Activated CD4-positive, alpha-beta T cell treated with anti-CD3 and anti-CD28 coated beads, Interleukin-2, Interleukin-6, amounts not matched to agents 100 ng/mL and 50 ng/mL, durations not matched to agents 16 hours and 8 hours (primary cell): Measurements from ENCODE around the gene BCLAF1.
"Not testable (repeated sequence)": the region's sequence is repeated elsewhere in the genome, so short reads cannot be mapped to it uniquely, and the experiment has no call there.

Experiments used
- DNase-seq: peaks from one replicate; pipeline ENCODE4 v3.0.0-alpha.2; 2020

Gene BCLAF1

DNA sequence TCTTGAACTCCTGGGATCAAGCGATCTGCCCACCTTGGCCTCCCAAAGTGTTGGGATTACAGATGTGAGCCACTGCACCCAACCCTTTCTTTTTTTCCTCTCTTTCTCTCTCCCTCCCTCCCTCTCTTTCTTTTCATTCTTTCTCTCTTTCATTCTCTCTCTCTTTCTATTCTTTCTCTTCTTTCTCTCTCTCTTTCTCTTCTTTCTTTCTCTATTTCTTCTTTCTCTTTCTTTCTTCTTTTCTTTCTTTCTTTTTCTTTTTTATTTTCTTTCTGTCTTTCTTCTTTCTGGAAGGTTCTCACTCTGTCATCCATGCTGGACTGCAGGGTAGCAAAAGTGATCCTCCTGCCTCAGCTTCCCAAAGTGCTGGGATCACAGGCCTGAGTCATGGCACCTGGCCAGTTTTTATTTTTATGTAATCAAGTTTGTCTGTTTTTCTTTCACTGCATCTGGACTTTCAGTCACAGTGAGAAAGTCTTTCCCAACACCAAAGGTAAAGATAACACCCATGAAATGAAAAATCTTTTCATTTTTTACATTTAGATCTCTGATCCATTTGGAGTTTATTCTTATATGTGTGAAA is 20.2 kb upstream of the BCLAF1 start:
- no peak for DNase-seq

DNA sequence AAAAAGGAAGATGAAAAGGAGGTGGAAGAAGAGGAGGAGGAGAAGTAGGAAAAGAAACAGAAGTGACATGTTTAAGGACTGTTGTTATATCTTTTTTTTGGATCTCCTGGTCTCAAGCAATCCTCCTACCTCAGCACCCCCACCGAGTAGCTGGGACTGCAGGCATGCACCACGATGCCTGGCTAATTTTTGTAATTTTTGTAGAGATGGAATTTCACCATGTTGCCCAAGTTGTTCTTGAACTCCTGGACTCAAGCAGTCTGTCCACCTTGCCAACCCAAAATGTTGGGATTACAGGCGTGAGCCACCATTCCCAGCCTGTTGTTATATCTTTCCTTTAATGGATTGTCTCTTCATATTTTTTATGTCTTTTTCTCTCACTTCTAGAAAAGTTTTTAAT is 19.5 kb upstream of the BCLAF1 start:
- DNase-seq: no peak

DNA sequence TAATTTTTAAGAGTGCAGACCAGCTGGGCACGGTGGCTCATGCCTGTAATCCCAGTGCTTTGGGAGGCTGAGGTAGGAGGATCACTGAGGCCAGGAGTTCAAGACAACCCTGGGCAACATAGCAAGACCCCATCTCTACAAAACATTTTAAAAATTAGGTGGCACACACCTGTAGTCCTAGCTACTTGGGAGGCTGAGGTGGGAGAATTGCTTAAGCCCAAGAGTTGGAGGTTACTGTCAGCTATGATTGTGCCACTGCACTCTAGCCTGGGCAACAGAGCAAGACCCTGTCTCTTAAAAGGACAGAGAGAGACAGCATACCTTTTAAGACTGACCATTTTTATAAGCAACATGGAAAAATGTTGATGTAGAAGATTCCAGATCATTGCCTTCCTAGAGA is 18.8 kb upstream of the BCLAF1 start:
- not testable (repeated sequence) for DNase-seq

DNA sequence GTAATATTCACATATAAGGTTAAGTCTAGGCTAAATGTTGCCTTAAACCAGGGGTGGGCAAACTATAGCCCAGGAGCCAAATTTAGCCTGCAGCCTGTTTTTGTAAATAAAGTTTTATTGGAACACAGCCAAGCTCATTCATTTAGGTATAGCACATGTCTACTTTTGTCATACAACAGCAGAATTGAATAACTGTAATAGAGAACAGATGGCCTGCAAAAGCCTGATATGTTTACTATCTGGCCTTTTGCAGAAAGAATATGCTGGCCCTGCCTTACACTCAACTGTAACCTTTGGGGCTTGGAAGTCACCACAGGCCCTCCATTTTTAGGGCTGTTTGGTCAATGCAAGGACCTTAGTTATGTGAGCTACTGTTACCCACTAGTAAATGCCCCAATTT is 17.7 kb upstream of the BCLAF1 start:
- no peak for DNase-seq

DNA sequence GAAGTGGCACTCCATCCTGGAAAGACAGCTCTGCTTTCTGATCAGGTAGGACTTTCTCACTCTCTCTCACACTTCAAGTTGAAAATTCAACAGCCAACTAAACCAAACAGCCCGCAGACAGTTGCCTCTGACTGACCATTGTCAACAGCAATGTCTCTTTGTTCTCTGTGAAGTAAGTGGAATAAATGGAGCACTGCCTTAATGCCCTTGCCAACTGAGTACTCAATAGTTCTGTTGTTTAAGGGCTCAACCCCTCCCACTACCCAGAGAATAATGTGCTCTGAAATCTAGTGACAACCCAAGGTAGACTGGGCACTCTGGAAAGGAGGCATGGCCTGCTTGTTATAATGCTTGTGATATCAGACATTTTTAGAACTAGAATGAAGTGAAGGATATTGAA is 16.8 kb upstream of the BCLAF1 start:
- DNase-seq: no peak

DNA sequence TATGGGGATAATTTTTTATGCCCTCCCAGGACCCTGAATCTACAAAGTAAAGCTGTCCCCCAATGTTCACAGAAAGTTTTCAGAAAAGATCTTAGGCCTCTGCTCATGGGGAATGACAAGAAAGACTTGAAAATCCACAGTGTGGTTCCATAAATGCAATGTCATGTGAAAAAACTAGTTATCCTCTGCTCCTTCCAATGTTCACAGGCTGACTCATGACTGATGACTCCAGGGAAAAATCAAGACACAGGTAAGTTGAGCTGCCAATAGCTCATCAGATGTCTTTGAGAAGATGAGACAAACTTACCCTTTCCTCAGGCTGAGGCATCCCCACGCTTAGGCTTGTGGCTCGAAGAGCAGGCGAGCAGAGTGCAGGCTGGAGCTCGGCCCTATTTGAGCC is 14.8 kb upstream of the BCLAF1 start:
- no peak for DNase-seq

DNA sequence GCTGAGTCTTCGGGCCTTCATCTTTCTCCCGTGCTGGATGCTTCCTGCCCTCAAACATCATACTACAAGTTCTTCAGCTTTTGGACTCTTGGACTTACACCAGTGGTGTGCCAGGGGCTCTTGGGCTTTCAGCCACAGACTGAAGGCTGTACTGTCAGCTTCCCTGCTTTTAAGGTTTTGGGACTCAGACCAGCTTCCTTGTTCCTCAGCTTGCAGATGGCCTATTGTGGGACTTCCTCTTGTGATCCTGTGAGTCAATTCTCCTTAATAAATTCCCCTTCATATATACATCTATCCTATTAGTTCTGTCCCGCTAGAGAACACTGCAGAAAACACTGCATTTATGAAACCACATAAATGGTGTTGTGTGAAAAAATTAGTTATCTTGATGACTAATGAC is 13.9 kb upstream of the BCLAF1 start:
- no peak for DNase-seq

DNA sequence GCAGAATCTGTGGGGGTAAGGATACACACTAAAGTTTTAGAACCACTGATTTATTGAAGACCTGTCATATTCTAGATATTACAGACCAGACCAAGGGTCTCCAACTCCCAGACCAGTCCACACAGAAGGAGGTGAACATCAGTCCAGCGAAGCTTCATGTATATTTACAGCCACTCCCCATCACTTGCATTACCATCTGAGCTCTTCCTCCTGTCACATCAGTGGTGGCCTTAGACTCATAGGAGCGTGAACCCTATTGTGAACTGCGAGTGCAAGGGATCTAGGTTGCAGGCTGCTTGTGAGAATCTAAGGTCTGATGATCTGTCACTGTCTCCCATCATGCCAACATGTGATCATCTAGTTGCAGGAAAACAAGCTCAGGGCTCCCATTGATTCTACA is 5.0 kb upstream of the BCLAF1 start:
- DNase-seq: no peak

DNA sequence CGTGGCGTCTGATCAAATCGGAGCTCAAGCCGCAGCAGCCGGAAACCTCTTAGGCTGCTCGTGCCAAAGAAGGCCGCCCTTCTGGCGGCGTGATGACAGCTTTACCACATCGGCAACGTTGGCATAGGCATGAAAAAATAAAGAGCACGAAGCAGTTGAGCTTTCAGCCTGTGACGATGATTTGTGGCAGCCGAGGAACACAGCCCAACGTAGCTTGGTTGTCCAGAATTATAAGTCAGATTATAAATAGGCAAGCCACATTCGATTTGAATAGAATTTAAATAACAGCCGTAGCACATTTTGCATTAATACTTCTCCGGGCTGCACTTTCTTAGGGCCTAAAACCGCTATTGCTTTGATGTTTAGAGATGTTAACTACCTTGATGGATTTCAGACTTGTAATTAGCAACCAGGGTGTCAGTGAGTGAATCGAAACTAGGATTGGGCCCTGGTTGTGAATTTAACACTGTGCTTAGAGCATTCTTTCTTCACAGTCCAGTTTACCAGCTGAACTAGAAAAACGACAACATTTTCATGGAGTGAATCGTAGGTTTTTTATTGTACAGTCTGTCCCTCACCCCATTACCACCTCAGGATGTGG is 864 bp upstream of the BCLAF1 start:
- DNase-seq: peak; percentile 84

DNA sequence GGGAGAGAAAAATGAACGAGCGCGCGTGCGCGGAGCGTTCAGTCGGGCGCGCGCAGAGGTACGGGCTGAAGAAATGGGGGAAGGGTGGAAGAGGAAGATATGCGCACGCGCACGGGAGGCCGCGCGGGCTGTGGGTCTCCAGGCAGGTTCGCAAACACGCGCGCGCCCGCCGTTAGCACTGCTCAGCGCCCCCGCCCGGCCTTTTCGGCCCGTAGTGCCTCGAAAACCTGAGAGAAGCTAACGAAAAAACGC is 393 bp downstream of the BCLAF1 start:
- peak; percentile 95 for DNase-seq

DNA sequence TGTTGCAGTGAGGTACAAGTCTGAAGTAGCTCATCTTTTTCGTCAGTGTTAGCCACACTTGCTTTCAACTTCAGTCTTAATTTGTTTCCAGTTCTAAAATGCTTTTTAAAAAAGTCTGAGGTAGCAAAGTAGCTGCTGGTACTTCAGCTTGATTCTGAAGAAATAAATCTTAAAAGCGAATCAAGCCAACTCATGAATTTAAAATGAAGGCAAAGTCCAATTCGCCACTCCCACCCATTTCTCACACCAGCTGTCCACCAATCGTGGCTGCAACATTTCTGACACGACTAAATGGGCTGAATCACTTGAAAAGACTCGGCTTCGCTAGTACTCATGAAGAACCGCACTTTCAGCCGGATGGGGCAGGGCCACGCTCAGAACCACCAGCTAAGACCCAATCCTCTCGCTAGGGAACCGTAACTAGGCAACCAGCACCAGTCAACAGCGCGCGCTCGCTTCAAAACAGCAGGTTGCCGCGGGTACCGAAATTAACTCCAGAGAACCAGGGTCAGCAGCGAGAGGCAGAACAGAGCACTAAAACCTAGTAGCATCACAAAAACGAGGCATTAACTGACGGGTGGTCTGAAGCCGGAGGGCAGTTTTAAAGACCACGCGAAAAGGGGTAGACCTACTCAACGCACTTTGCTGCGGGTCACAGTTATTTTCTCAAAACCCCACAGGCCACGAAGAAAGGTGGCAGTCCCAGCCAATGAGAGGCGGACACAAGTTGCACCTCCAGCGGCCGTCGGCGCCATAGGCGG is 900 bp downstream of the BCLAF1 start:
- DNase-seq: peak; percentile 90

DNA sequence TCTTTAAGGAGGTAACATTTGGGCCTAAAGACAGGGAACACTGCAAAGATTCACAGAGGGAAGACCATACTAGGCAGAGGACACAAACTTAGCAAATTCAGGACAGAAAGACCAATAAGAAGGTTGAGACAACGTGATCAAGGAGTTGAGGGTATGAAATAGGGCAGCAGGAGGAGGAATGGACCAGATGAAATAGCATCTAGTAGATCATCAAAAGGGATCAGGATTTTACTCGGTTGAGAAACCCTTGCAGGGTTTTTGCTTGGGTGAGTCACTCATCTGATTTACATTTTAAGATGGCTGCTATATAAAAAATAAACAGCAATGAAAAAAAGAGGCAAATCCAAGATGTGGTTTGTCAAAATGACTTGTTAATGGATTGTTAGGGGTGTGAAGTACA is 4.7 kb downstream of the BCLAF1 start:
- peak; percentile 26 for DNase-seq

DNA sequence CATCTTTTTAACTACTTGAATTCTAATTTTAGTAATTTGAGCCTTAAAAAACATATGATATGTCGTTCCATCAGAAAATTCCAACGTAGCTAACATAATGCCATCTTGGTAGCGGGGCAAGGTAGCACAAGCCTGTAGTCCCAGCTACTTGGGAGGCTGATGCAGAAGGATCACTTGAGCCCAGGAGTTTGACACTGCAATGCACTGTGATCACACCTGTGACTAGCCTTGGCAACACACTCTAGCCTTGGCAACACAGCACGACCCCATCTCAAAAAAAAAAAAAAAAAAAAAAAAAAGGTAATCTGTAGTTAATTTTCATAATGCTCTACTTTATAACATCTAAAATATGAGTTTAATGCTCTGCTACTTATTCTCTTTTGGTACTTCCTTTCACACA is 6.7 kb downstream of the BCLAF1 start:
- DNase-seq: no peak

DNA sequence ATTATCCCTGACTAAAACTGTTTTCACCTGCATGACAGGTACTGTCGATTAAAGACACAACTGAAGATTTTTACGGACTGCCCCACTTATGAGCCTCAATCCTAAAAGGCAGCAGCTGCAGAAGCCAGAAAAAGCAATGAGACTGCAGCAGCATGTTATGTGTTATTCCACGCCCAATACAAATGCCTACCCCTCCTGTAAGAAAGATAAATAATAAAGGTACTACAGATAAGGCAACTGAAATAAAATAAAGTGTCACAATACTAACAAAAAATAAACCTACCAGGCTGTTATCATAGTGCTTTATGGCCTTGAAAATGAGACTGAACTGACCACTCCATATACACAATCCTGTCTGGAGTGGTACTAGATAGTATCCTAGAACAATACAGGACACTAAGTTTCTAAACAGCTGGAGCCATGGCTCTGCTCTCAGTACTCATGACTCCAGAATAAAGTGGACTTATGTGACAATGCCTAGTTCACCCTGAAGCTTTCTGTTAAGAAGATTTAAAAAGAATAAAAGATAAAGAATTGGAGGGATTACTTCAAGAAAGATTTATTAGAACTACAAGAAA is 9.5 kb downstream of the BCLAF1 start:
- no peak for DNase-seq

DNA sequence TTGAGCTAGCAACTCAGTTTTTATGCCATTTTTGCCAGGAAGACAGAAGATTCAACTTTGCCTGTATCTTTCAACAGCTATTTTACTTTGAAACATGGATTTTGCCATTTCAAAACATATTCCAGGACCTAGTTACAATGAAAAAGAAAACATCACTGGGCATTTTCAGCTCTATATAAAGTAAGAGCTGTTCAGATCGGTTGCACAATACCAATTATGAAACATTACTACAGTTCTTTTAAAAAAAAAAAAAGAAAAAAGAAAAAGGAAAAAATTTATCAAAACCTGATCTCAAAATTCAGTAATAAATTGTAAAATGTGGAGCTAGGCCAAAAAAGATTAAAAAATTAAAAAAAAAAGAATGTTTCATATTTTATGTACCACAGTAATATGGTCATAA is 15.6 kb downstream of the BCLAF1 start:
- no peak for DNase-seq

DNA sequence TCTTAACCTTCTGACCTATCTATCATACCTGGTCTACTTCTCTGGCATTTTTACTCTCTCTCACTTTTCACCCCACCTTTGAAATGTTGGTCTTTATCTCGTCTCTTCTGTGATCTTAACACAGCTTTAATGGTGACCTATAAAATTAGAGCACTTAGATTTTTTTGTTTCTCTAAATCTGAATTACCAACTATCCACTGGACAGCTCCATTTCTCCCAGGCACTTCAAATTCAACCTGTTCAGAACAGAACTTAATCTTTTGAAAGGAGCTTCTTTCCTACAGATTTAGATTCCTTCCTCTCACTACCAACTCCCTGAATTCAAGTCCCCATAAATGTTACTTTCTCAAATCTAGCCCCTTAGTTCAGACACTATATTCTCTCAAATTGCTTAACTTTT is 24.5 kb downstream of the BCLAF1 start:
- no peak for DNase-seq

DNA sequence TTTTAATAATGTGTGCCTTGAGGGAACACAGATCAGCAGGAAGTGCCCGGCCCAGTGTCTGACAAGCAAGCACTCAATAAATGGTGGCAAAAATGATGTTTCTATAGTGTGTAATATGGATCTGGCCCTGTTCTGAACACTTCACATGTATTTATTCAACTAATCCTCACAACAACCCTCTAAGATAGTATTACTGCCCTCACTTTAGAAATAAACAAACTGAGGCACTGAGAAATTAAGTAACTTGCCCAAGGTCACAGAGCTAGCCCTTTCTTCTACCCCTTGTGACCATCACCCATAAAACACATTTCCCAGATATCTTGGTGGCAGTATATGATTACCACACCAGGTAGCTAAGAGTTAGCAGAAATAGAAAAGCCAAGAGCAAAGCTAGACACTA is 26.7 kb downstream of the BCLAF1 start:
- DNase-seq: no peak

DNA sequence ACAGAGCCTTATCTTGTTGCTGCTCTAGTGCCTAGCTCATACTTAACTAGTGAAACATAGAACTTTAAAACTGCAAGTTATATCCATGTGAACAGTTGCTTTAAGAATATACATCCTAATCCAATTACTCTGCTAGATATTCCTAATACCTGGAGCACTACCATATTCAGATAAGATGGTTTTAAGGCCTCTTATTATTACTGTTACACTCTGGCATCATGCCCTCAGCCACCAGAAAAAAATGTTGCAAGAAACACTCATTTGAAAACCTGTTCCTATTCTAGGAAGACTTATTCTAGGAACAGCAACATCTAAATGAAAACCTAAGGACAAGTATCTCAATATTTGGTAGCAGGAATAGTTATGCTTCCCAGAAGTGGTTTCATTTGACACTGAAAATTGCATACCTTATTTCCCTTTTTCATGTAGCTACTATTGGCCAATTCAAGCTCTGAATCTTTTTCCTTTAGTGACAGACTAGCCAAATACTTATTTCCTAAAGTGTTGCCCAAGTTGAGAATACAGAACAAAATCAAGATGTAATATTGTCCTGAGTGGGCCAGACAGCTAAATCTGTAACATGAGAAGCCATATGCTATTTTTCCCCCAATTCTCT is 34.7 kb downstream of the BCLAF1 start:
- DNase-seq: no peak

DNA sequence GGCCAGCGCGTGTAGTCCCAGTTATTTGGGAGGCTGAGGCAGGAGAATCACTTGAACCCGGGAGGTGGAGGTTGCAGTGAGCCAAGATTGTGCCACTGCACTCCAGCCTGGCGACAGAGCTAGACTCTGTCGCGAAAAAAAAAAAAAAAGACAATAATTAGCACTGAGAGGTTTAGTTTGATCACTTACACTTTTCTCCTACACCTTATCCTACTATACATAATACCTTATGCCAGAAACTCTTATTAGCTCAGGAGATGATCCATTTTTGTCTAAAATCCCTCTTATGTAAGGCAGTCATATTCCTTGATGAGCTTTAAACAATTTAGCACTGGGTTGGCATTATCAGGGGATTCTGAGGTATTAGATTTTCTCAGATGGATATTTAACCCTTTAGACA is 35.9 kb downstream of the BCLAF1 start:
- DNase-seq: no peak

DNA sequence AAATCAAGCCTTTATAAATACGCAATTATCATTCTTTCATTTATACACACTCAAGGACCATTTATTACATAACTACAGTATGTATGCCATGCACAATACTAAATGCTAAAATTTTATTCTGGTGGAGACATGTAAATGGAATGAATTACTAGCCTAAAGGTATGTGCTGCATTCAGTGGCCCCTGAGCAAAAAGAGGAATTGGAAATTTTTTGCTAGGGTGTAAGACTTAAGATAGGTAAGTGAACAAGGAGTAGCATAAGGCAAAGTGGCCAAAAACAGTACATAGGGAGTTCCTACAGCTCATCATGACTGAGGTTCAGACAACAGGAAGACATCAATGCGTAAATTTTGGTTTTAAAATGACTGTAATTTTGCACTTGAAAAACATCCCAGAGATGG is 37.2 kb downstream of the BCLAF1 start:
- DNase-seq: no peak

DNA sequence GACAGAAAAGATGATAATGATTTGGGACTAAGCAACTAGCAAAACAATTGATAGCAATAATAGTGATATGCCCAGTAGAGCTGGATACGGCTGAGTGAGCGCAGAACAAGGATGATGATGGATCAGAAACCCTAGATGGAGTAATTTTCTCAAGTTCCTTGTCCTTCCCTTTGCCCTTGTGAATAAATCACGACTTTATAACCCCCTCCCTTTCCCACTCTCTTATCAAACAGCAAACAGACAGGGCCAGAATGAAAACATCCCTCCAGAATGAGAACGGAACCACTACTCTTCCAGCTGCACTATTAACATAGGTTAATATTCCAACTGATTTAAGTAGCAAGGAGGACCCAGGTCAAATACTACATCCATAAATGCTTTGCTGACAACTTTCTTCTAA is 38.3 kb downstream of the BCLAF1 start:
- DNase-seq: no peak

DNA sequence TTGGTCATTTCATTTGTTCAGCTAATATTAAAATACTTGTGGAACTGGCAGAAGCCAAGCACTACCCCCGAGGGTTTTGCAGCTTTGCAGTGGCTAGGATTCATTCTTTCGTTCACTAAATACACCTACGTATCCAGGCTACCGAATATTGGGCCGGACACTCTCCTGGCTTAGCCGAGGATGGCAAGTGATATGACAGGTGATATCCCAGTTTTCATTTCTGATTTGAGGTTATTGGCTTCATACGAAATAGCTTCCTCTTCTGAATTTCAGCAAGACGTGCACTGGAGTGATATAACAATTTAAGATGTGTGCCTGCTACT is 39.0 kb downstream of the BCLAF1 start:
- DNase-seq: no peak

DNA sequence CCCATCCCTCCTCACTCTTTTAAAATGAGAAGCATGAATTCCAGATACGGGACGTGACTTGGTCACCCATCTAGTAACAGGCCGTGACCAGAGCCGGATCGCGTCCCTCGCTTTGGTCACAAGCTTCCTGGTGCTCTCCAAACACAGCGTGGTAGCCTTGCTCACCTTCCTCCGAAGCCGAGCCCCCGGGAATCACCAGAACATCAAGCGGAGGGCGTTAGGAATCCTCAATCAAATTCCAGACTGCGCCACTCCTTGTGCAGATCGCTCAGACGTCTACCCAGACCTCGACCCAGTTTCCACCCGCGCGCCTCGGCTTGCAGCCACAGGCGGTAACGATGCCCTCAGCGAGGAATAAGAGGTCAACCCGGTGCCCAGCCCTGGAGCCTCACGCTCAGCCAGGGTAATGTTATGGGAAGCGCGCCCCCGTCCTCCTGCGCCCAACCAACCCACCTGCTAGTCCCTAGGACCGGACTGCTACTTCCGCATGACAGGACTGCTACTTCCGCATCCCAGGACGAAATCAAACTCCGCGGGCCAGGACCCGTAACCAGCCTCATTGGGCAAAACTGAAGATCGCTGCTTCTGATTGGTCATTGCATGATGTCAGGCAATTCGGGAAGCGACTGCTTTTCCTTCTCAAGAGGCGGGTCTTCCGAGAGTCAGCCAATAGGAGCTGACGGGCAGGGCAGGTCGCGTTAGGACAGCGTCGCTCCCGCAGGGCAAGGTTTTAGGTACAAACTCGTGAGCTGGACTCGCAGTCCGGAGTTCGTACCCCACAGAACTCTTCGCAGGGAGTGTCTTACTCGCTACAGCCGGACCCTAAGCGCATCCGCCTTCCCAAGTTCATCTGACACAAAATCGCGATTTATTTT is 39.6 kb downstream of the BCLAF1 start, which contains the start of gene MTFR2:
TSS of gene MTFR2 (minus strand) at position 501 of the 875 bp plus-strand sequence. CDS start 1,212 bp downstream, outside the sequence.
- DNase-seq: peak; percentile 99
